ENCODE measurements around the gene ACLY. TPM values are rescaled to one million over a fixed set of nuclear protein-coding genes. Genes with fewer than 3 reads are reported as not detected.

Gene ACLY
- total and polyA plus RNA-seq, 7 experiments from 2014 or later, result 42.7 to 154 (median 67.9) TPM

DNA sequence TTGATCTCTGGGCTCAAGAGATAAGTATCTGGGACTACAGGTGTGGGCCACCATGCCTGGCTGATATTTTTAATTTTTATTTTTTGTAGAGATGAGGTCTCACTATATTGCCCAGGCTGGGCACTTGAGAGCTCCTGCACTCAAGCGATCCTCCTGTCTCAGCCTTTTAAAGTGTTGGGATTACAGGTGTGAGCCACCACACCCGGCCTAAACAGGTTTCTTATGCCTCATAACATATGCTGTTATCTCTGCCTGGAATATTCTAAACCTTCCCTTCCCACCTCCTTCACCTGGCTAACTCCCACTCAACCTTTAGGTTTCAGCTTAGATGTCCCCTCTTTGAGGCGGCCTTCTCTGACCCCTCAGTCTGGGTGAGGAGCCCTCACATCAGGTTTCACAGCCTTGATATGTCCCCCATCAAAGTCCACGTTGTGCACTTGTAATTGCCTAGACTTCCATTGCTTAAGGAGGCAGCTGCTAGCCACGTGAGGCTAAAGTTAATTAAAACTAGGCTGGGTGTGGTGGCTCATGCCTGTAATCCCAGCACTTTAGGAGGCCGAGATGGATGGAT, 39.2 kb upstream of the ACLY start:
- H3K4me3 Mint-ChIP-seq, result no peak overlapping the region
- Histone ChIP-seq H3K36me3 (ENCODE audit: control insufficient read depth in 2 of 3, insufficient read depth in 3 of 3, low read length in 3 of 3) (no peaks in the 10 kb centered on the region), H3K4me3 (ENCODE audit: low read length) (no peak overlapping the region), H3K4me1 (ENCODE audit: control insufficient read depth in 2 of 2, insufficient read depth in 2 of 2, low read length in 2 of 2) (no peaks in the 10 kb centered on the region), H3K27ac (ENCODE audit: low read depth, low read length) (no peak overlapping the region), H3K27me3 (ENCODE audit: control insufficient read depth in 2 of 2, insufficient read depth in 2 of 2, low read length in 2 of 2) (no peaks in the 10 kb centered on the region), H3K9me3 (ENCODE audit: control insufficient read depth in 2 of 3, low read length in 3 of 3) (no peaks in the 10 kb centered on the region)
- CTCF ChIA-PET, result interaction anchor here (0.6 to 1.1 kb wide), 3 partner anchors 59 to 774 kb away, joined by 3 to 5 read pairs (median 3); partner anchors contain the start of gene DNAJC7
- DNase-seq (no peak), ATAC-seq (no peak)
- no peaks in the 10 kb centered on the region for H3K9me3 Mint-ChIP-seq
- H3K4me1 Mint-ChIP-seq, result peaks cover 0 to 6% (median 0%) of the 10 kb centered on the region in 7 donors
- POLR2A ChIA-PET, result interaction anchor here (0.7 kb wide), 1 partner anchor 9 kb away, joined by 8 read pairs; the partner anchor contains the start of gene CNP
- intact Hi-C loops (cut with micrococcal nuclease), result no loop called here
- no peak overlapping the region for H3K27ac Mint-ChIP-seq
- H3K36me3 Mint-ChIP-seq, result no peaks in the 10 kb centered on the region
- H3K27me3 Mint-ChIP-seq, result peaks cover 0 to 5% (median 0%) of the 10 kb centered on the region in 5 donors

DNA sequence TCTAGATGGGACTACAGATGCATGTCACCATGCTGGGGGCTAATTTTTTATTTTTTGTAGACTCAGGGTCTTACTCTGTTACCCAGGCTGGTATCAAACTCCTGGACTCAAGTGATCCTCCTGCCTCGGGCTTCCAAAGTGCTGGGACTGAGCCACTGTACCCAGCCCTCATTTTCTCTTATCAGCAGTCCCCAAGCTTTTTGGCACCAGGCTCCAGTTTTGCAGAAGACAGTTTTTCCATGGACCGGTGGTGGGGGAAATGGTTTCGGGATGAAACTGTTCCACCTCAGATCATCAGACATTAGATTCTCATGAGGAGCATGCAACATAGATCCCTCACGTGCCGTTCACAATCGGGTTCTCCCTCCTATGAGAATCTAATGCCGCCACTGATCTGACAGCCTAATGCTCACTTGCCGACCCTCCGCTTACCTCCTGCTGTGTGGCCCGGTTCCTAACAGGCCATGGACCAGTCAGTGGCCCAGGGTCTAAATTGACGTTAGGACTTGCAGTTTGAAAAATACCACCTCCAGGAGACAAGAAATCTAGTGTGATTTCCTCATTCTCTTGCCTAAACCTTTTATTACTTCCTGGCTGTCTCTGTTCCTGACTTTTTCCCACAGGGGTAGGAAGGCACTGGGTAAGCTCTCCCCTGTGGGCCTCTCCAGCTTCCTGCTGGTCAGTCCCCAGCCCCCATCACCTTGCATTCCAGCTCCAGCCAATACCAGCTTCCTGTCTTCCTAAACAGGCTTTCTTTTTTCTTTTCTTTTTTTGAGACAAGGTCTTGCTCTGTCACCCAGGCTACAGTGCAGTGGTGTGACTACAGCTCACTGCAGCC, 38.5 kb upstream of the ACLY start:
- ChIA-PET CTCF (interaction anchor here (0.6 to 1.1 kb wide), 3 partner anchors 60 to 774 kb away, joined by 3 to 5 read pairs (median 3); partner anchors contain the start of gene DNAJC7), POLR2A (interaction anchor here (0.7 kb wide), 1 partner anchor 9 kb away, joined by 8 read pairs; the partner anchor contains the start of gene CNP)
- ATAC-seq (no peak), DNase-seq (no peak)
- Histone ChIP-seq H3K9me3 (ENCODE audit: control insufficient read depth in 2 of 3, low read length in 3 of 3) (no peaks in the 10 kb centered on the region), H3K27ac (ENCODE audit: low read depth, low read length) (no peak overlapping the region), H3K27me3 (ENCODE audit: control insufficient read depth in 2 of 2, insufficient read depth in 2 of 2, low read length in 2 of 2) (no peaks in the 10 kb centered on the region), H3K4me1 (ENCODE audit: control insufficient read depth in 2 of 2, insufficient read depth in 2 of 2, low read length in 2 of 2) (no peaks in the 10 kb centered on the region), H3K4me3 (ENCODE audit: low read length) (no peak overlapping the region), H3K36me3 (ENCODE audit: control insufficient read depth in 2 of 3, insufficient read depth in 3 of 3, low read length in 3 of 3) (no peaks in the 10 kb centered on the region)
- Mint-ChIP-seq H3K27ac (no peak overlapping the region), H3K4me1 (peaks cover 0 to 4% (median 0%) of the 10 kb centered on the region in 7 donors), H3K27me3 (peaks cover 0 to 5% (median 0%) of the 10 kb centered on the region in 5 donors), H3K36me3 (no peaks in the 10 kb centered on the region), H3K4me3 (no peak overlapping the region), H3K9me3 (no peaks in the 10 kb centered on the region)
- intact Hi-C loops (cut with micrococcal nuclease), result no loop called here

DNA sequence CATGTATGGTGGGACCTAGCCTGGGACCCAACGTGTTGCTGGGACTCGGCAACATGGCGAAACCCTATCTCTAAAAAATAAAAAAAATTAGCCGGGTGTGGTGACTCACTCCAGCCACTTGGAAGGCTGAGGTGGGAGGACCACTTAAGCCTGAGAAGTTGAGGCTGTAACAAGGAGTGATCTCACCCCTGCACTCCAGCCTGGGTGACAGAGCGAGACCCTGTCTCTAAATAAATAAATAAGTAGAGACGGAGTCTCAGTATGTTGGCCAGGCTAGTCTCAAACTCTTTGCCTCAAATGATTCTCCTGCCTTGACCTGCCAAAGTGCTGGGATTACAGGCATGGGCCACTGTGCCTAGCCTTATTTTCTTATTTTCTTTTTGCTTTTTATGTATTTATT, 37.8 kb upstream of the ACLY start:
- Histone ChIP-seq H3K4me1 (ENCODE audit: control insufficient read depth in 2 of 2, insufficient read depth in 2 of 2, low read length in 2 of 2) (no peaks in the 10 kb centered on the region), H3K27ac (ENCODE audit: low read depth, low read length) (no peak overlapping the region), H3K36me3 (ENCODE audit: control insufficient read depth in 2 of 3, insufficient read depth in 3 of 3, low read length in 3 of 3) (no peaks in the 10 kb centered on the region), H3K9me3 (ENCODE audit: control insufficient read depth in 2 of 3, low read length in 3 of 3) (no peaks in the 10 kb centered on the region), H3K4me3 (ENCODE audit: low read length) (no peak overlapping the region), H3K27me3 (ENCODE audit: control insufficient read depth in 2 of 2, insufficient read depth in 2 of 2, low read length in 2 of 2) (no peaks in the 10 kb centered on the region)
- Mint-ChIP-seq H3K27ac (no peak overlapping the region), H3K4me1 (peaks cover 0 to 4% (median 0%) of the 10 kb centered on the region in 7 donors), H3K4me3 (no peak overlapping the region), H3K9me3 (no peaks in the 10 kb centered on the region), H3K27me3 (peaks cover 0 to 5% (median 0%) of the 10 kb centered on the region in 5 donors), H3K36me3 (no peaks in the 10 kb centered on the region)
- intact Hi-C loops (cut with micrococcal nuclease), result no loop called here
- POLR2A ChIA-PET, result no interaction called here
- ATAC-seq, result no peak
- CTCF ChIA-PET, result no interaction called here
- no peak for DNase-seq

DNA sequence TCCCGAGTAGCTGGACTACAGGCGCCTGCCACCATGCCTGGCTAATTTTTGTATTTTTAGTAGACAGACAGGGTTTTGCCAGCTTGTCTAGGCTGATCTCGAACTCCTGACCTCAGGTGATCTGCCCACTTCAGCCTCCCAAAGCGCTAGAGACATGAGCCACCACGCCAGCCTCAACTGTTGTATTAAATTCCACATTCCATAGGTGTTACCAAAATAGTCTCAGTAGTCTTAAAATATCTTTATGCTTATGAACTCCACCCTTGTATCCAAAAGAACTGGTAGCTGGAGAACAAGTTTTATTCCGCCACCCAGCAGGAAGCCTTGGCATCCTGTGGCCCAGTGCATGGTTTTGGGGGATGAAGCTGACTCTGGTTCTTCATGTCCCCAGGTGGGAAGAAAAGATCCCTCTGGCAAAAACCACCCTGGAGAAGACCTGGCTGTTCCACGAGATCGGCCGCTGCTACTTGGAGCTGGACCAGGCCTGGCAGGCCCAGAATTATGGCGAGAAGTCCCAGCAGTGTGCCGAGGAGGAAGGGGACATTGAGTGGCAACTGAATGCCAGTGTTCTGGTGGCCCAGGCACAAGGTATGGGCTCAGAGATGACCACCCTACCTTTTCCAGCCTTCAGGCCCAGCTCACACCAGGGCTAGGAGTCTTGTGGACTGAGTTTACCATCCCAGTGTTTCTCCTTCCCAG, 30.2 kb upstream of the ACLY start:
- no peak for ATAC-seq
- H3K4me3 Mint-ChIP-seq, result no peak overlapping the region
- H3K9me3 Mint-ChIP-seq, result no peaks in the 10 kb centered on the region
- Histone ChIP-seq H3K4me3 (ENCODE audit: low read length) (no peak overlapping the region), H3K36me3 (ENCODE audit: control insufficient read depth in 2 of 3, insufficient read depth in 3 of 3, low read length in 3 of 3) (no peaks in the 10 kb centered on the region), H3K27me3 (ENCODE audit: control insufficient read depth in 2 of 2, insufficient read depth in 2 of 2, low read length in 2 of 2) (no peaks in the 10 kb centered on the region), H3K9me3 (ENCODE audit: control insufficient read depth in 2 of 3, low read length in 3 of 3) (no peaks in the 10 kb centered on the region), H3K27ac (ENCODE audit: low read depth, low read length) (no peak overlapping the region), H3K4me1 (ENCODE audit: control insufficient read depth in 2 of 2, insufficient read depth in 2 of 2, low read length in 2 of 2) (no peaks in the 10 kb centered on the region)
- ChIA-PET POLR2A (interaction anchor here (0.6 kb wide), 1 partner anchor 49 kb away, joined by 4 read pairs; no protein-coding TSS in a partner anchor), CTCF (interaction anchor here (0.6 kb wide), 1 partner anchor 12 kb away, joined by 3 read pairs; no protein-coding TSS in a partner anchor)
- intact Hi-C loops (cut with micrococcal nuclease), result no loop called here
- H3K27me3 Mint-ChIP-seq, result no peaks in the 10 kb centered on the region
- no peaks in the 10 kb centered on the region for H3K36me3 Mint-ChIP-seq
- no peak overlapping the region for H3K27ac Mint-ChIP-seq
- no peak for DNase-seq
- H3K4me1 Mint-ChIP-seq, result no peaks in the 10 kb centered on the region

DNA sequence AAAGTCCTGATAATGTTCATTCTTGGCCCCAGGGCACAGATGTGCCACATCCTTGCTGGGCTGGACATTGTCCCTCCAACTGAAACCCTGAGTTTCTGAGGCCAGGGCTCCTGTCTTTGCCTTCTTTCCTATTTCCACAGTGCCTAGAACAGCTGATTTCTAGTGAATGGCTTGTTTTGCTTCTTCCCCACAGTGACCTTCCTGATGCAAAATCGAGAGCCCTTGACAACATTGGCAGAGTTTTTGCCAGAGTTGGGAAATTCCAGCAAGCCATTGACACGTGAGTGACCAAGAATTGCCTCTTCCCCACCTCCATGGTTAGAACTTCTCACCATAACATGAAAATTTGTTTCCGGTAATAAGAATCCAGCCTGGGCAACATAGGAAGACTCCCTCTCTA, 26.2 kb upstream of the ACLY start:
- Mint-ChIP-seq H3K27me3 (peaks cover 0 to 12% (median 3%) of the 10 kb centered on the region in 5 donors), H3K9me3 (no peaks in the 10 kb centered on the region), H3K4me1 (no peaks in the 10 kb centered on the region), H3K27ac (no peak overlapping the region), H3K4me3 (no peak overlapping the region), H3K36me3 (no peaks in the 10 kb centered on the region)
- CTCF ChIA-PET, result no interaction called here
- POLR2A ChIA-PET, result interaction anchor here (0.6 kb wide), 1 partner anchor 10 kb away, joined by 3 read pairs; no protein-coding TSS in a partner anchor
- H3K36me3 ChIP-seq (ENCODE audit: control insufficient read depth in 2 of 3, insufficient read depth in 3 of 3, low read length in 3 of 3), result no peaks in the 10 kb centered on the region
- H3K4me1 ChIP-seq (ENCODE audit: control insufficient read depth in 2 of 2, insufficient read depth in 2 of 2, low read length in 2 of 2), result no peaks in the 10 kb centered on the region
- DNase-seq, result no peak
- intact Hi-C loops (cut with micrococcal nuclease), result no loop called here
- no peak overlapping the region for H3K4me3 ChIP-seq (ENCODE audit: low read length)
- no peak for ATAC-seq
- H3K27me3 ChIP-seq (ENCODE audit: control insufficient read depth in 2 of 2, insufficient read depth in 2 of 2, low read length in 2 of 2), result no peaks in the 10 kb centered on the region
- H3K9me3 ChIP-seq (ENCODE audit: control insufficient read depth in 2 of 3, low read length in 3 of 3), result no peaks in the 10 kb centered on the region
- H3K27ac ChIP-seq (ENCODE audit: low read depth, low read length), result no peak overlapping the region

DNA sequence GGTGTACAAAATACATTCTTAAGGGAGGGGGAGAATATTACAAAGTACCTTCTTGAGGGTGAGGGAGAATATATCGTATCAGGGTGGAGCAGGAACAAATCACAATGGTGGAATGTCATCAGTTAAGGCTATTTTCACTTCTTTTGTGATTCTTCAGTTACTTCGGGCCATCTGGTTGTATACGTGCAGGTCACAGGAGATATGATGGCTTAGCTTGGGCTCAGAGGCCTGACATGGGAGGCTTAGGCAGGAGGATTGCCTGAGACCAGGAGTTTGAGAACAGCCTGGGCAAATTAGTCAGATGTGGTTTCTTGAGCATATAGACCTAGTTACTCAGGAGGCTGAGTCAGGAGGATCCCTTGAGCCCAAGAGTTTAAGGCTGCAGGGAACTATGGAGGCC, 24.7 kb upstream of the ACLY start:
- H3K27me3 ChIP-seq (ENCODE audit: control insufficient read depth in 2 of 2, insufficient read depth in 2 of 2, low read length in 2 of 2), result no peaks in the 10 kb centered on the region
- no peaks in the 10 kb centered on the region for H3K4me1 Mint-ChIP-seq
- DNase-seq (no peak), ATAC-seq (no peak)
- no peaks in the 10 kb centered on the region for H3K9me3 Mint-ChIP-seq
- peaks cover 0 to 12% (median 3%) of the 10 kb centered on the region in 5 donors for H3K27me3 Mint-ChIP-seq
- no peaks in the 10 kb centered on the region for H3K4me1 ChIP-seq (ENCODE audit: control insufficient read depth in 2 of 2, insufficient read depth in 2 of 2, low read length in 2 of 2)
- no peak overlapping the region for H3K4me3 Mint-ChIP-seq
- no peak overlapping the region for H3K27ac Mint-ChIP-seq
- H3K9me3 ChIP-seq (ENCODE audit: control insufficient read depth in 2 of 3, low read length in 3 of 3), result no peaks in the 10 kb centered on the region
- intact Hi-C loops (cut with micrococcal nuclease), result no loop called here
- no peak overlapping the region for H3K27ac ChIP-seq (ENCODE audit: low read depth, low read length)
- POLR2A ChIA-PET, result no interaction called here
- no peak overlapping the region for H3K4me3 ChIP-seq (ENCODE audit: low read length)
- H3K36me3 ChIP-seq (ENCODE audit: control insufficient read depth in 2 of 3, insufficient read depth in 3 of 3, low read length in 3 of 3), result no peaks in the 10 kb centered on the region
- CTCF ChIA-PET, result no interaction called here
- H3K36me3 Mint-ChIP-seq, result no peaks in the 10 kb centered on the region

Measured in naive thymus-derived CD4-positive, alpha-beta T cell (primary cell).